HepG2 (cell line): ENCODE results near the gene PPARA. TPM values are rescaled to one million over a fixed set of nuclear protein-coding genes. Genes with fewer than 3 reads are reported as not detected.
A peak's percentile ranks its signal among the peaks of the same experiment; 100 is the strongest.

ENCODE experiments used
- CCDC6 ChIP-seq: sonication (generic); formaldehyde crosslinking; IDR thresholded peaks from 2 replicates; pipeline ENCODE4 v1.8.1; 2022; ENCODE audit warnings: mild to moderate bottlenecking, missing genetic modification reagents, moderate library complexity
- CENPT ChIP-seq: sonication (generic); formaldehyde crosslinking; IDR thresholded peaks from 2 replicates; pipeline ENCODE4 v1.8.0; 2022; ENCODE audit warnings: low read depth, mild to moderate bottlenecking, moderate library complexity, missing genetic modification reagents
- EED ChIP-seq: sonication (generic); formaldehyde crosslinking; IDR thresholded peaks from 2 replicates; pipeline ENCODE4 v1.5.0; 2020; ENCODE audit warnings: mild to moderate bottlenecking, missing genetic modification reagents
- ELF1 ChIP-seq: sonication (generic); formaldehyde crosslinking; IDR thresholded peaks from 2 replicates; pipeline ENCODE4 v1.4.0; 2020; ENCODE audit warnings: missing genetic modification reagents
- ELF3 ChIP-seq: IDR thresholded peaks from 2 replicates; pipeline ENCODE4 v1.6.1; 2016; ENCODE audit warnings: missing genetic modification reagents, missing compliant biosample characterization
- GZF1 ChIP-seq: sonication (generic); formaldehyde crosslinking; IDR thresholded peaks from 2 replicates; pipeline ENCODE4 v1.5.1; 2020; ENCODE audit warnings: mild to moderate bottlenecking, missing genetic modification reagents
- MAF1 ChIP-seq: sonication (generic); formaldehyde crosslinking; IDR thresholded peaks from 2 replicates; pipeline ENCODE4 v1.5.0; 2020; ENCODE audit warnings: missing genetic modification reagents, borderline replicate concordance
- MIER3 ChIP-seq: IDR thresholded peaks from 2 replicates; pipeline ENCODE4 v1.6.1; 2016; ENCODE audit warnings: missing compliant biosample characterization, borderline replicate concordance
- MXI1 ChIP-seq: IDR thresholded peaks from 3 replicates; pipeline ENCODE4 v1.6.1; 2012; ENCODE audit warnings: low read depth, low read length, inconsistent platforms, borderline replicate concordance
- PAF1 ChIP-seq: IDR thresholded peaks from 2 replicates; pipeline ENCODE4 v1.6.1; 2016; ENCODE audit warnings: missing genetic modification reagents, missing compliant biosample characterization
- PHF21A ChIP-seq: sonication (generic); formaldehyde crosslinking; IDR thresholded peaks from 2 replicates; pipeline ENCODE4 v1.5.0; 2020; ENCODE audit warnings: mild to moderate bottlenecking, missing genetic modification reagents
- PITX1 ChIP-seq: sonication (generic); formaldehyde crosslinking; IDR thresholded peaks from 2 replicates; pipeline ENCODE4 v1.5.1; 2020; ENCODE audit warnings: mild to moderate bottlenecking, missing genetic modification reagents
- RORA ChIP-seq: sonication (generic); formaldehyde crosslinking; IDR thresholded peaks from 2 replicates; pipeline ENCODE4 v1.5.0; 2020; ENCODE audit warnings: mild to moderate bottlenecking, missing genetic modification reagents, moderate library complexity
- XRCC5 ChIP-seq: fragments of 200-400 bp; formaldehyde crosslinking; optimal IDR thresholded peaks from 2 replicates; pipeline ENCODE3; 2017; ENCODE audit warnings: mild to moderate bottlenecking, low read length
- YY1 ChIP-seq: IDR thresholded peaks from 2 replicates; pipeline ENCODE4 v1.6.1; 2011; ENCODE audit warnings: low read length, low read depth, moderate library complexity, mild to moderate bottlenecking; ENCODE audit not compliant: insufficient read depth, insufficient replicate concordance
- ZFP90 ChIP-seq: sonication (generic); formaldehyde crosslinking; IDR thresholded peaks from 2 replicates; pipeline ENCODE4 v1.8.0; 2022; ENCODE audit warnings: missing genetic modification reagents, mild to moderate bottlenecking, inconsistent platforms, borderline replicate concordance
- ZNF160 ChIP-seq: sonication (generic); formaldehyde crosslinking; IDR thresholded peaks from 2 replicates; pipeline ENCODE4 v1.8.0; 2022; ENCODE audit warnings: mild to moderate bottlenecking, inconsistent platforms, missing genetic modification reagents
- ZNF17 ChIP-seq: sonication (generic); formaldehyde crosslinking; IDR thresholded peaks from 2 replicates; pipeline ENCODE4 v1.5.0; 2020; ENCODE audit warnings: mild to moderate bottlenecking, missing genetic modification reagents
- ZNF282 ChIP-seq: fragments of 450-650 bp; IDR thresholded peaks from 2 replicates; pipeline ENCODE4 v1.6.1; 2018; ENCODE audit not compliant: partially characterized antibody
- ZNF317 ChIP-seq: sonication (generic); formaldehyde crosslinking; IDR thresholded peaks from 2 replicates; pipeline ENCODE4 v1.5.0; 2020; ENCODE audit warnings: mild to moderate bottlenecking, missing genetic modification reagents
- ZNF460 ChIP-seq: sonication (generic); formaldehyde crosslinking; IDR thresholded peaks from 2 replicates; pipeline ENCODE4 v1.5.1; 2020; ENCODE audit warnings: missing genetic modification reagents, mild to moderate bottlenecking, borderline replicate concordance
- ZNF629 ChIP-seq: sonication (generic); formaldehyde crosslinking; conservative IDR thresholded peaks from 2 replicates; pipeline ENCODE4 v1.5.0; 2020; ENCODE audit warnings: missing genetic modification reagents
- ZNF670 ChIP-seq: sonication (generic); formaldehyde crosslinking; IDR thresholded peaks from 2 replicates; pipeline ENCODE4 v1.8.0; 2022; ENCODE audit warnings: mild to moderate bottlenecking, missing genetic modification reagents, borderline replicate concordance
- ZSCAN30 ChIP-seq: sonication (generic); formaldehyde crosslinking; IDR thresholded peaks from 2 replicates; pipeline ENCODE4 v1.5.0; 2020; ENCODE audit warnings: mild to moderate bottlenecking, missing genetic modification reagents
- polyA plus RNA-seq, 8 experiments: library from polyadenylated mRNA; depleted of rRNA in 3 of 8; stranded (reverse) in 7 of 8; unstranded in 1 of 8; fragments of >200 nt; fragmentation: Illumina TruSeq in 4 of 8; extraction: Trizol in 4 of 8; gene quantifications; 2 replicates each; pipeline versions ENCODE4 v1.2.1 to v1.2.3, GENCODE V29; 2011 to 2016; ENCODE audit warnings: low read depth in 4 of 8, missing spikeins in 1 of 8, mixed read lengths in 1 of 8; ENCODE audit not compliant: insufficient read depth in 1 of 8
- total RNA-seq, 5 experiments: library from RNA; depleted of rRNA; stranded (reverse); fragments of >200 nt; fragmentation: Illumina TruSeq; extraction: Trizol; gene quantifications; 2 replicates each; pipeline ENCODE4 v1.2.3, GENCODE V29; 2016; ENCODE audit warnings: low read depth in 1 of 5
- TF ChIP-seq, protein P1 (sequence below): sonication (generic); formaldehyde crosslinking; IDR thresholded peaks from 2 replicates; pipeline ENCODE4 v1.4.0; 2020; ENCODE audit warnings: missing genetic modification reagents
- TF ChIP-seq, protein P2 (sequence below), 2 experiments: sonication (generic) in 1 of 2; formaldehyde crosslinking in 1 of 2; IDR thresholded peaks; 2 replicates each; pipeline versions ENCODE4 v1.6.1 to v1.9.0; 2014 to 2022; ENCODE audit warnings: antibody characterized with exemption in 1 of 2, borderline replicate concordance in 1 of 2, inconsistent platforms in 1 of 2, low read depth in 1 of 2, missing genetic modification reagents in 1 of 2

PPARA gene
- total and polyA plus RNA-seq, 2 of the 13 experiments (the other 11 are each of a cell fraction or from before 2014, with no cell fraction given): 18.2 to 24.7 TPM

DNA sequence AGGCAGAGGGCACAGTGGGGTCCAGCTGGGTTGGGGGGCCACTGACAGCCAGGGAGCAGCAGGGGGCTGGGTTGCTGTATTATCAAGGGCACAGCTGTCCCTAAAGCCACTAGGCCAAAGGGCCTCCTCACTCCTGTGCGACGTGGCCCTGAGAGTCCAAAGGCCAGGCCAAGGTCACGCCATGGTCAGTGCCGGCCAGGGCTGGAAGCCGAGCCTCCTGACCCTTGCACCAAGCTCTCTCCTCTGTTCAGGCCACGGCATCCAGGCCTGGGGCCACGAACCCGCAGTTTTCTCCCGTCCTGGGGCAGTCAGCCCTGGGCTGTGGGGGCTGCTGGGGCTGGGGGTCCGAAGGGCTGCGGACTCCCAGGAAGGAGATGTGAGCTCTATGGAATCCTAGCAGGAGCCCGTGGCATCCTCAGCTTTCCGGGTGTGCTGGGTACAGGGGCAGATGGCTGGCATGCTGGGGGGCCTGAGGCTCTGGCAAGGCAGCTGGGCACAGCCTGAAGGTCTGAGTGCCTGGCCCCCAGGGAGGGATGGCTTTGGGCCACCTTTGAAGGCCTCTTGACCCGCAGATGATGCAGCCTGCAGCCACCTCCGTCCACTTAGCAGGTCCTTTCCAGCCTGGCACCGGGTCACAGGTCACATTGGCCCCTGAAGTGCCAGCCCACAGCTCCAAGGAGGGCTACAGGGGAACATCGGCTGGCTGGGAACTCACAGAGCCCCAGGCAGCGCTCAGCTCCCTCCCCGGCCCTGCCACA is 17.3 kb upstream of the PPARA start (continued):
- peak; percentile 14 for TF ChIP-seq XRCC5
- no peak for TF ChIP-seq CENPT
- no peak for TF ChIP-seq ZNF282
- TF ChIP-seq ZNF670 (CRISPR knock-in tag): peak; percentile 76; the same call in 1 of the 2 replicates
- TF ChIP-seq PHF21A (CRISPR knock-in tag): peak; percentile 77
- peak; percentile 70 for TF ChIP-seq ZNF629 (CRISPR knock-in tag)
- TF ChIP-seq, protein P1, sequence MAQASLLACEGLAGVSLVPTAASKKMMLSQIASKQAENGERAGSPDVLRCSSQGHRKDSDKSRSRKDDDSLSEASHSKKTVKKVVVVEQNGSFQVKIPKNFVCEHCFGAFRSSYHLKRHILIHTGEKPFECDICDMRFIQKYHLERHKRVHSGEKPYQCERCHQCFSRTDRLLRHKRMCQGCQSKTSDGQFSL (CRISPR knock-in tag): no peak
- TF ChIP-seq ZNF317 (CRISPR knock-in tag): 0 out of 2 replicates have a peak, but pooled peaks have one; percentile 35
- TF ChIP-seq GZF1: no peak
- TF ChIP-seq MXI1: peak; percentile 58; the same call in 1 of the 3 replicates
- TF ChIP-seq CCDC6: no peak
- no peak for TF ChIP-seq RORA
- TF ChIP-seq ELF3 (CRISPR knock-in tag): 0 out of 2 replicates have a peak, but pooled peaks have one; percentile 43
- TF ChIP-seq MIER3 (CRISPR knock-in tag): peak; percentile 69; the same call in 1 of the 2 replicates
- peak; percentile 65; the same call in 1 of the 2 replicates for TF ChIP-seq ZNF460 (CRISPR knock-in tag)
- TF ChIP-seq EED (CRISPR knock-in tag): no peak
- no peak for TF ChIP-seq PAF1 (CRISPR knock-in tag)
- TF ChIP-seq, protein P2, sequence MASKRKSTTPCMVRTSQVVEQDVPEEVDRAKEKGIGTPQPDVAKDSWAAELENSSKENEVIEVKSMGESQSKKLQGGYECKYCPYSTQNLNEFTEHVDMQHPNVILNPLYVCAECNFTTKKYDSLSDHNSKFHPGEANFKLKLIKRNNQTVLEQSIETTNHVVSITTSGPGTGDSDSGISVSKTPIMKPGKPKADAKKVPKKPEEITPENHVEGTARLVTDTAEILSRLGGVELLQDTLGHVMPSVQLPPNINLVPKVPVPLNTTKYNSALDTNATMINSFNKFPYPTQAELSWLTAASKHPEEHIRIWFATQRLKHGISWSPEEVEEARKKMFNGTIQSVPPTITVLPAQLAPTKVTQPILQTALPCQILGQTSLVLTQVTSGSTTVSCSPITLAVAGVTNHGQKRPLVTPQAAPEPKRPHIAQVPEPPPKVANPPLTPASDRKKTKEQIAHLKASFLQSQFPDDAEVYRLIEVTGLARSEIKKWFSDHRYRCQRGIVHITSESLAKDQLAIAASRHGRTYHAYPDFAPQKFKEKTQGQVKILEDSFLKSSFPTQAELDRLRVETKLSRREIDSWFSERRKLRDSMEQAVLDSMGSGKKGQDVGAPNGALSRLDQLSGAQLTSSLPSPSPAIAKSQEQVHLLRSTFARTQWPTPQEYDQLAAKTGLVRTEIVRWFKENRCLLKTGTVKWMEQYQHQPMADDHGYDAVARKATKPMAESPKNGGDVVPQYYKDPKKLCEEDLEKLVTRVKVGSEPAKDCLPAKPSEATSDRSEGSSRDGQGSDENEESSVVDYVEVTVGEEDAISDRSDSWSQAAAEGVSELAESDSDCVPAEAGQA (IDR thresholded peaks at IDR 0.05; ENCODE audit: low read depth): no peak
- TF ChIP-seq, protein P2 (CRISPR knock-in tag; IDR thresholded peaks at IDR 0.05; ENCODE audit: borderline replicate concordance): no peak
- no peak for TF ChIP-seq MAF1 (CRISPR knock-in tag)
- peak; percentile 85; the same call in 1 of the 2 replicates for TF ChIP-seq ZNF160 (CRISPR knock-in tag)
- TF ChIP-seq ZSCAN30: no peak
- no peak for TF ChIP-seq ELF1
- no peak for TF ChIP-seq ZNF17
- peak; percentile 51 for TF ChIP-seq YY1
- peak; percentile 88 for TF ChIP-seq PITX1 (CRISPR knock-in tag)
- no peak for TF ChIP-seq ZFP90 (CRISPR knock-in tag)
